Kidney tubule cell (primary cell): Measurements from ENCODE around the gene SNX5.
"Not testable (repeated sequence)": the region's sequence is repeated elsewhere in the genome, so short reads cannot be mapped to it uniquely, and the experiment has no call there.

Experiments
- DNase-seq: peaks from one replicate; pipeline ENCODE4 v3.0.0-alpha.2; 2018; ENCODE audit warnings: low spot score

SNX5 gene

GRCh38 chr20:17960400-17960885, 8.2 kb downstream of the SNX5 start:
- DNase-seq: not testable (repeated sequence)

GRCh38 chr20:17959257-17959627, 9.4 kb downstream of the SNX5 start:
- no peak for DNase-seq

GRCh38 chr20:17958373-17959256, 10.0 kb downstream of the SNX5 start:
- DNase-seq: no peak

GRCh38 chr20:17957505-17958363, 10.9 kb downstream of the SNX5 start:
- no peak for DNase-seq

GRCh38 chr20:17956099-17956685, 12.4 kb downstream of the SNX5 start:
- DNase-seq: peak; percentile 63

GRCh38 chr20:17955302-17955701, 13.3 kb downstream of the SNX5 start:
- no peak for DNase-seq

GRCh38 chr20:17953935-17954334, 14.7 kb downstream of the SNX5 start:
- no peak for DNase-seq

GRCh38 chr20:17952692-17953684, 15.6 kb downstream of the SNX5 start:
- DNase-seq: no peak

- no peak for DNase-seq
Observed at GRCh38 chr20:17951323-17951722, 17.3 kb downstream of the SNX5 start.

GRCh38 chr20:17950670-17951069, 17.9 kb downstream of the SNX5 start:
- DNase-seq: no peak

GRCh38 chr20:17949899-17950298, 18.7 kb downstream of the SNX5 start:
- no peak for DNase-seq

- DNase-seq: no peak
Observed at GRCh38 chr20:17948442-17948841, 20.2 kb downstream of the SNX5 start.

- DNase-seq: no peak
Observed at GRCh38 chr20:17947474-17947815, 21.1 kb downstream of the SNX5 start.

GRCh38 chr20:17946572-17947473, 21.8 kb downstream of the SNX5 start:
- no peak for DNase-seq

- no peak for DNase-seq
Observed at GRCh38 chr20:17946040-17946439, 22.6 kb downstream of the SNX5 start.

GRCh38 chr20:17944854-17945474, 23.6 kb downstream of the SNX5 start:
- DNase-seq: no peak

GRCh38 chr20:17943343-17943742, 25.3 kb downstream of the SNX5 start:
- DNase-seq: no peak

- no peak for DNase-seq
Observed at GRCh38 chr20:17941826-17942196, 26.8 kb downstream of the SNX5 start.

GRCh38 chr20:17941087-17941825, 27.3 kb downstream of the SNX5 start:
- DNase-seq: no peak
